Measurements from ENCODE around the gene TTLL12.

DNA sequence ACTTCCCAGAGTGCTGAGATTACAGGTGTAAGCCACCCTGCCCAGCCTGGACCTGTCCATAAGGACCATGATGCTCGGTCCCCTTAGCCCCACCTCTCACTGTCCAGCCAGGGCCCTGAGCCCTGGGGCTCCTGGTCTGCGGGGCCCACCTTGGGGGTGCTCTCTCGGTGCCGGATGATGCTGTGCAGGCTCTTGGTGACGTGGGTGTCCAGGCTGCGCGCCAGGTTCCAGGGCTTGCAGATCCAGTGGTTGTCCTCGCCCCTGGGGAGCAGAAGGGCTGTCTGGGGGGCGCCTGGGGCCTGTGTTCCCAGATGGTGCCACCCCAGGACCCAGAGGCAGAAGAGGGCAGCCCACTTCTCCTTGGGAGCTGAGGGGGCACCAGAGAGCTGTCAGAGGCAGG is 13.4 kb downstream of the TTLL12 start:
- TF ChIP-seq POLR2A (IDR thresholded peaks at IDR 0.05; ENCODE audit: low read length) (no peak), GATA1 (IDR thresholded peaks at IDR 0.05; ENCODE audit: low read depth, low read length) (no peak)
